D721Med (cell line): ENCODE measurements around the gene E2F7.

Source experiments
- DNase-seq: peaks from one replicate; pipeline ENCODE4 v3.0.0; 2011; ENCODE audit warnings: low spot score; ENCODE audit not compliant: insufficient read length
- FAIRE-seq: peaks from 2 replicates; lab custom pipeline; 2011; peaks lifted over from hg19 to GRCh38; lab: Jason Lieb, UNC
- TF ChIP-seq, protein P1 (sequence below): IDR thresholded peaks from 2 replicates; pipeline ENCODE4 v1.5.1; 2012; ENCODE audit warnings: mild to moderate bottlenecking, control low read depth; ENCODE audit not compliant: insufficient read depth; ENCODE audit errors: missing control alignments

The E2F7 gene

GRCh38 chr12:77002382-77002781 lies 63.0 kb downstream of the E2F7 start:
- TF ChIP-seq, protein P1, sequence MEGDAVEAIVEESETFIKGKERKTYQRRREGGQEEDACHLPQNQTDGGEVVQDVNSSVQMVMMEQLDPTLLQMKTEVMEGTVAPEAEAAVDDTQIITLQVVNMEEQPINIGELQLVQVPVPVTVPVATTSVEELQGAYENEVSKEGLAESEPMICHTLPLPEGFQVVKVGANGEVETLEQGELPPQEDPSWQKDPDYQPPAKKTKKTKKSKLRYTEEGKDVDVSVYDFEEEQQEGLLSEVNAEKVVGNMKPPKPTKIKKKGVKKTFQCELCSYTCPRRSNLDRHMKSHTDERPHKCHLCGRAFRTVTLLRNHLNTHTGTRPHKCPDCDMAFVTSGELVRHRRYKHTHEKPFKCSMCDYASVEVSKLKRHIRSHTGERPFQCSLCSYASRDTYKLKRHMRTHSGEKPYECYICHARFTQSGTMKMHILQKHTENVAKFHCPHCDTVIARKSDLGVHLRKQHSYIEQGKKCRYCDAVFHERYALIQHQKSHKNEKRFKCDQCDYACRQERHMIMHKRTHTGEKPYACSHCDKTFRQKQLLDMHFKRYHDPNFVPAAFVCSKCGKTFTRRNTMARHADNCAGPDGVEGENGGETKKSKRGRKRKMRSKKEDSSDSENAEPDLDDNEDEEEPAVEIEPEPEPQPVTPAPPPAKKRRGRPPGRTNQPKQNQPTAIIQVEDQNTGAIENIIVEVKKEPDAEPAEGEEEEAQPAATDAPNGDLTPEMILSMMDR, result no peak
- FAIRE-seq (no peak), DNase-seq (no peak)

DNA sequence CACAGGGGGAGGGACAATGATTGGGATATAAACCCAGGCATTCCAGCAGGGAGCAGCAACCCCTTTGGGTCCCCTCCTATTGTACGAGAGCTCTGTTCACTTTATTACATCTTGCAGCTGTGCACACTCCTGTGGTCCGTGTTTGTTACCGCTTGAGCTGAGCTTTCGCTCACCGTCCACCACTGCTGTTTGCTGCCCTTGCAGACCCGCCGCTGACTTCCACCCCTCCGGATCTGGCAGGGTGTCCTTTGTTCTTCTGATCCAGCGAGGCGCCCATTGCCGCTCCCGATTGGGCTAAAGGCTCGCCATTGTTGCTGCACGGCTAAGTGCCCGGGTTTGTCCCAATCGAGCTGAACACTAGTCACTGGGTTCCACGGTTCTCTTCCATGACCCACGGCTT lies 64.1 kb downstream of the E2F7 start:
- FAIRE-seq (no peak), DNase-seq (no peak)
- TF ChIP-seq, protein P1, result no peak

DNA sequence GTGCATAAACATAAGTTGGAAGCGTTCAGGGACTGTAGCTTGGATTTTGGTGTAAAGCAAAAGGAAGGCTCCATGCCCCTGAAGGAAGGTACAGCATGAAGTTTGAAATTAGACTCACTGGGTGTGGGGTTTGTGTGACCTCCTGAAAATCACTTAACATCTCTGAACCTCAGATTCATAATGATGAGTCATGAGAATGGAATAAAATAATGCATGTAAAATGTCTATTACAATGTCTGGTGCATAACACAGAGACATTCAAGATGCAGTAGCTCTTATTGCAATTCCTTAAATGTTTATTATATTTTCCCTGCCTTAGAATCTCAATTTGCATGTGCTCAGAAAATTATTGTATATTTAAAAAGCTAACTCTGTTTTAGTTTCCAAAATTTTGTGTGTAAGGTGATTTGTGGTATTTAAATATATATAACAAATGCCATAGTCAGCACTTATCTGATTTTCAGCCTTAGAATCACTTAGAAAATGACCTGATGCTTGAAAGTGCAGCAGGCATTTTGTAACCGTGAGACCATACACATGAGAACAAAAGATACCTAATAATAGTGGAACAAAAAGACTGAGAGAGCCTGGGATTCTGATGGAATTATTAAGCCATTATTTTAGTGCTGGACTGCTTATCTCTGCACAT lies 66.3 kb downstream of the E2F7 start:
- FAIRE-seq (no peak), DNase-seq (no peak)
- TF ChIP-seq, protein P1, result no peak

DNA sequence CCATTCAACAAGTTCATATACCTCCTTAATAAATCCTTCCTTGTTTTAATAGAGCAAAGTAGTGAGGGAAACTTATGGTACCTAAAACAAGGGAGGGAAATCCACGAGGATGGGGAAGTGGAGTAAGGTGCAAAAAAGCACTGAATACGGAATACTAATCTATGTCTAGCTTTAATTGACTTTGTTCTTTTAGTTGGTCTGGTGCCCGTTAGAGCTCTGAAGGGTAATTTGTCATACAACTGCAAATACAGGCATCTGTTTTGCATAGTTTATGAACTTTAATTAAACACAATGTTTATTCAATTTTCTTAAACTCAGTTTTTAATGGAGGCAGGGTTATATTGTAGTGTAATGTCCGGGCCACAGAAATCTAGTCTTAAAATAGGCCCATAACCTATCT lies 67.0 kb downstream of the E2F7 start:
- TF ChIP-seq, protein P1, result no peak
- DNase-seq (no peak), FAIRE-seq (no peak)

DNA sequence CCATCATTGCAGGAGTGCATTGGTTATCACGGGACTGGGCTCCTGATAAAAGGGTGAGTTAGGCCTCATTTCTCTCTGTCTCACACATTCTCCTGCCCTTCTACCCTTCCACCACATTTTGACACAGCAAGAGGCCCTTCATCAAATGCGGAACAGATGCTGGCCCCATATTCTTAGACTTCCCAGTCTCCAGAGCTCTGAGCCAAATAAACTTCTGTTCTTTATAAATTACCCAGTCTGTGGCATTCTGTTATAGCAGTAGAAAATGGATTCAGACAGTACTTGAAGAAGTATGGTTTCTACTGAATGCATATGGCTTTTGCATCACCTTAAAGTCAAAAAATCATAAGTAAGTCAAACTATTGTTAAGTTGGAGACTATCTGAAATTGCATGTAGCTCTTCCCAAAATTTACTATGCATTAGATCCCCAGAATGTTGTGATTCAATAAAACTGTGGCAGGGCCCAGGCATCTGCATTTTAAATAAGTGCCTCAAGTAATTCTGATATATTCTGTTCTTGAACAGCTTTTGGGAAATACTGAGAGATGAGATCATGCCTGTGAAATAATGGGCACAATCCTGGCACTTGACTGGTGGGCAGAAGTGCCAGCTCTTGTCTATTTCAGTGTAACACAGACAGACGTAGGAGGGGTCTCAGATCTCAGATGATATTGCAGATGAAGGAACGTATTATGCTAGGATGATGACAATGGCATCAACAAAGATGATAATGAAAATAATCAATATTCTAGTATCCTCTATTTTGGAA lies 68.2 kb downstream of the E2F7 start:
- FAIRE-seq, result no peak
- no peak for DNase-seq
- TF ChIP-seq, protein P1, result no peak

- FAIRE-seq (no peak), DNase-seq (no peak)
- TF ChIP-seq, protein P1, result no peak
These were observed 74.7 kb downstream of the E2F7 start for GRCh38 chr12:76990716-76991115.

DNA sequence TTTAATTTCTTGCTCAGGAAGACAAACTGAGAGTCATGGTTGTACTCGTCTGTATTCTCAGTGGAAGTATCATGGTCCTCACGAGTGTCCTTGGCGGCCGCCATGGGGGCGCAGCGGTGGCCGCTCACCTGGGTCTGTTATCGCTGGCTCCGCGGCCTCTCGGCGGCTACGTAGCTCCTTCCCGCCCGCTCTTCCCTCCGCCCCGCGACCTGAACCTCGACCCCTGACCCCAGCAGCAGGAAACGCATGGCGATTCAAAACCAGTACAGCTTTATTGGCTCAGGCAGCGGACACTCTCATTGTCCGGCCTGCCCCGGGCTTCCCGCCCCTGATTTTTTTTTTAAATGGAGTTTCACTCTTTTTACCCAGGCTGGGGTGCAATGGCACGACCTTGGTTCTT lies 80.8 kb downstream of the E2F7 start:
- FAIRE-seq (no peak), DNase-seq (no peak)
- TF ChIP-seq, protein P1, result no peak
